ENCODE measurements around the gene SSBP3.
"Not testable (repeated sequence)": the region's sequence is repeated elsewhere in the genome, so short reads cannot be mapped to it uniquely, and the experiment has no call there.

Gene SSBP3

DNA sequence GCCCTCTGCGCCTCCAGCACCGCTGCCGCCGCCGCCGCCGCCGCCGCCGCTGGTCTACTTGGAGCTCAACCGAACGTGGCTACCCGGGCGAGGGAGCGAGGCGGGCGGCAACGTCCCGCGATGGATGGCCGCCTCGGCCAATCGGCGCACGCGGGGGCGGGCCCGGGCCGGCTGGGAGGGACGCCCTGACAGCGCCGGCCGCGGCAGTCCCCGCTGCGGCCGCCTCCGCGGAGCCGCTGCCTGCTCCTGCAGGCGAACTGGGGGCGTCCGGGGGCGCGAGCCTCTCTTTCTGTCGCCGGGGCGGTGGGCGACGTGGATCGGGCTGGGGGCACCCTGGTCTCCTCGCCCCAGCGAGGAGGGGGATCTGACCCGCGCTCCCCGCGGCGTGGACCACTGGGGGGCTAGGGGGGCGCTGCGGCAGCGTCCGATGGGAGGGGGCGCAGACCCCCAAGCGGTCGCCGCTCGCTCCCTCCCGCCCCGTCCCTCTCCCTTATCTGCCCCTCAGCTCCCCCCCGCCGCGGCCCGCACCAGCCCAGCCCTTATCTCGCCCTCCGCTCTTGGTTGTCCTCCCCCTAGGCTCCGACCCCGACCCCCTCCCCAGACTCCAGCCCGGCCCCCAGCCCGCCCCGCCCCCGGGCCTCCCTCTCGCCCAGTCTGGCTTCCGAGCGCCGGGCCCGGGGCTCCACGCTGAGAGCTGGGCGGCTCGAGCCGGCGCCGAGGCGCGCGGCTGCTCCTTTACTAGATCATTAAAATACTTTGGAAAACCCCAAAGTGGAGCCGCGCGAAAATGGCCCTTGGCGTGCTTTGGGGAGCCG is at the start of gene SSBP3:
TSS of gene SSBP3 (minus strand) at position 56 of the 815 bp plus-strand sequence.
- peak; percentile 57 for DNase-seq

DNA sequence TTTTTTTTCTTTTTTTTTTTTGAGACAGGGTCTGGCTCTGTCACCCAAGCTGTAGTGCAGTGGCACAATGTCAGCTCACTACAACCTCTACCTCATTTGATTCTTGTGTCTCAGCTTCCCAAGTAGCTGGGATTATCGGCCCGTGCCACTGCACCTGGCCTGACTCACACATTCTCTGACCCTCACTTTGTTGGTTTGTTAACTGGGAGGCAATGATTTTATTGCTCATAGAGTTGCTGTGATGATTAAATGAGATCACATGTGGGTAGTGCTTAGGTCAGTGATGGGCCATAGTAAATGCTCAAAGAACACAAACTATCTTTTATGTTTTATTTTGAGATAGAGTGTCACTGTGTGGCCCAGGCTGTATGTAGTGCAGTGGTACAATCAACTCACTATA is 47.3 kb upstream of the SSBP3 start:
- DNase-seq, result no peak

DNA sequence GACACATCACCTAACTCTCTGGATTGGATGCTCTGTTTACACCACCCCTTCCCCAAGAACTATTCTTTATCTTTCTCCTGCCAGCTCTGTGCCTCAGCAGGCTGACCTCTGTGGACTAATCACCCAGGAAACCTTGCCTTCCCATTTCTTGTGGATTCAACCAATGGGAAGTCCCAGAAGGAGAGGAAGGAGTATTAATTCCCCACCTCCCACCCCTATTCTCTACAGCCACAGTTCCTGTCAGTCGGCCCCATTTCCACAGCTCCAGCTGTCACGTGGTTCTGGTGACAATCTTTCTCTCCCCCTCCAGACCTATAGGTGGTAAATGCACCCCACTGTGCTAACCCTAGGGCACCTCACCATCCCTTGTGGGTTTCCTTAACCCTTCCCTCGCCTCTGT is 46.8 kb upstream of the SSBP3 start:
- DNase-seq, result no peak

DNA sequence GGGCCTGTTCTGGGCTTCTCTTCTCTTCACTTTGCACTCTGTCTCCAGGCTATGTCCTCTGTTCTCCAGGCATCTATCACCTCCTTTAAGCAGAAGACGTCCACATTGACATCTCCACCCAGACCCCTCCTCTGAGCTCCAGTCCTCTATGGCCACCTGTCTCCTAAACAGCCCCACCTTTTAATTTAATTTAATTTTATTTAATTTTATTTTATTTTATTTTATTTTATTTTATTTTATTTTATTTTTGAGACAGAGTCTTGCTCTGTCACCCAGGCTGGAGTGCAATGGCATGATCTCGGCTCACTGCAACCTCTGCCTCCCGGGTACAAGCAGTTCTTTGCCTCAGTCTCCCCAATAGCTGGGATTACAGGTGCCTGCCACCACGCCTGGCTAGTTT is 43.2 kb upstream of the SSBP3 start:
- not testable (repeated sequence) for DNase-seq

DNA sequence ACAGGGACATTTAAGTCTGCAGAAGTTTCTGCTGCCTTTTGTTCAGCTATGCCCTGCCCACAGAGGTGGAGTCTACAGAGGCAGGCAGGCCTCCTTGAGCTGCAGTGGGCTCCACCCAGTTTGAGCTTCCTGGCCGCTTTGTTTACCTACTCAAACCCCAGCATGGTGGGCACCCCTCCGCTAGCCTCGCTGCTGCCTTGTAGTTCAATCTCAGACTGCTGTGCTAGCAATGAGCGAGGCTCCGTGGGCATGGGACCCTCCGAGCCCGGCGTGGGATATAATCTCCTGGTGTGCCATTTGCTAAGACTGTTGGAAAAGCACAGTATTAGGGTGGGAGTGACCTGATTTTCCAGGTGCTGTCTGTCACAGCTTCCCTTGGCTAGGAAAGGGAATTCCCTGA is 42.6 kb upstream of the SSBP3 start:
- DNase-seq, result not testable (repeated sequence)

DNA sequence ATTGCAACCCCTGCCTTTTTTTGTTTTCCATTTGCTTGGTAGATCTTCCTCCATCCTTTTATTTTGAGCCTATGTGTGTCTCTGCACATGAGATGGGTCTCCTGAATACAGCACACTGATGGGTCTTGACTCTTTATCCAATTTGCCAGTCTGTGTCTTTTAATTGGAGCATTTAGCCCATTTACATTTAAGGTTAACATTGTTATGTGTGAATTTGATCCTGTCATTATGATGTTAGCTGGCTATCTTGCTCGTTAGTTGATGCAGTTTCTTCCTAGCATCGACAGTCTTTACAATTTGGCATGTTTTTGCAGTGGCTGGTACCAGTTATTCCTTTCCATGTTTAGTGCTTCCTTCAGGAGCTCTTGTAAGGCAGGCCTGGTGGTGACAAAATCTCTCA is 40.9 kb upstream of the SSBP3 start:
- not testable (repeated sequence) for DNase-seq

DNA sequence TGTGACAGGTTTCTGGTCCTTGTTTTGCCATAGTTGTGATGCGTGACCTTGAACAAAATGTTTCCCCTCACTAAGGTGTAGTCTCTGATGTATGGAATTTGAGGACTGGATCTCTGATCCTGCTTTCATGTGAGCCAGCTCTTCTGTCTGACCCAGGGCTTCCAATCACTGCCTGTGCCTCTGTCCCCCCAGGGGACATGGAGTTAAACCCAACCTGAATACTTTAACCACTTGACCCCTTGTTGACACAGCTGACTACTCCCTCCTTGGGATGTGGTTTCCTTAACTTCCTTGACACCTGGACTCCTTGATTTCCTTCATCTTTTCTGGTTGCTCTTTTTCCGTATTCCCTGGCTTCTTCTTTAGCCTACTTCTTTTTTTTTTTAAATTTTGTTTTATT is 36.0 kb upstream of the SSBP3 start:
- DNase-seq, result no peak

DNA sequence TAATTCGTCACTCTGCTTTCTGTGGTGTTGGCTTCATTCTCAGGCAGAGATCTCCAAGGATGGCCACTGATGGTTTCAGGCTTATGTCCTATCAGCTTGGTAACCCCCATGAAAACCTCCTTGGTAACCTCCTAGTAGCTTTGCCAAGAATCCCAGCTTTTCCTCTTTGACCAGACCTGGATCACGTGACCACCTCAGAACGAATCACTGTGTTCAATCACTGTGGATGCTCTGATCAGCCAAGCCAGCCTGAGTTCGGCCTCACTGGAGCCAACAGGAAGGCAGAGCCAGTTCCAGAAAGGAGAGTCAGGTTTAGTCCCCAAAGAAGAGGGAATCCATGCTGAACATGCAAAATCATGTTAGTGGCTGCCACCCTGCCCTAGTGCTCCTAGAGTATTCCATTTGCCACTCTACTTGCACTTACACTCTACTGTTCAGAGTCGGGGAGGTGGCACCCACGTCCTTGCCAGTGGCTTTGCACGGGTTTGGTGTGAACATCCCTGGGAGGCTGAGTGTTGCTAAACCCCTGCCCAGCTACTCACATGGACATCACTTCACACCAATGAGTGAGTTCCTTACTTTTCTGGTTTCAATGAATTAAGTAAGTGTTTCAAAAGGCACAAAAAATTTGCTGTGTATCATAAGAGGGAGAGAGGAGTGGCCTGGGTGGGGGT is 33.5 kb upstream of the SSBP3 start:
- DNase-seq, result no peak

DNA sequence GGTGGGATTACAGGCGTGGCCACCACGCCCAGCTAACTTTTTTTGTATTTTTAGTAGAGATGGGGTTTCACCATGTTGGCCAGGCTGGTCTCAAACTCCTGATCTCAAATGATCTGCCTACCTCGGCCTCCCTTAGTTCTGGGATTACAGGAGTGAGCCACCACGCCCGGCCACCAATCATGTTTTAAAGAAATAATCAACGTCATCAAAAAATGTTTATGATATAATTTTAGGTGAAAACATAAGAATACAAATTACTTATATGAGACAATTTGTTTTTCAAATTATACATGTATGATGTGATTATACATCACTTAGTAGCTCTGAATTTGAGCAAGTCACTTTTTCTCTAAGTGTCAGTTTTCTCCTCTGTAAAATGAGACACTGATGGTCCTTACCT is 31.6 kb upstream of the SSBP3 start:
- no peak for DNase-seq

DNA sequence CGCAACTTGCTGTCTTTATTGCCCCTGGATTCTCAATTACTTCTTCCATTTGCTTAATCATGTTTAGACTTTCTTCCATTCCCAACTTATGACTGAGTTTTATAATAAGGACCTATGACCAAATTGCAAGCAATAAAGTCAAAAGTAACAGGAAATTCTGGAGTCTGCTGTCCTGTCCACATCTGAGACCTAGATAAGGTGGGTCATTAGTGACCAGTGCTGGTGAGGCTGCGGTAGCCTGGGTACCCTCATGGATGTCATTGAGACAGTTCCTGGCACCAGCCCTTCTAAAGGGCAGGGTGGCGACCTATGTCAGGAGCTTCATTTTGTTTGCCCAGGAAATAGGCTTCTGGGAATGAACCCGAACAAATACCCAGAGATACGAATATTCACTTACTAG is 30.6 kb upstream of the SSBP3 start:
- no peak for DNase-seq

DNA sequence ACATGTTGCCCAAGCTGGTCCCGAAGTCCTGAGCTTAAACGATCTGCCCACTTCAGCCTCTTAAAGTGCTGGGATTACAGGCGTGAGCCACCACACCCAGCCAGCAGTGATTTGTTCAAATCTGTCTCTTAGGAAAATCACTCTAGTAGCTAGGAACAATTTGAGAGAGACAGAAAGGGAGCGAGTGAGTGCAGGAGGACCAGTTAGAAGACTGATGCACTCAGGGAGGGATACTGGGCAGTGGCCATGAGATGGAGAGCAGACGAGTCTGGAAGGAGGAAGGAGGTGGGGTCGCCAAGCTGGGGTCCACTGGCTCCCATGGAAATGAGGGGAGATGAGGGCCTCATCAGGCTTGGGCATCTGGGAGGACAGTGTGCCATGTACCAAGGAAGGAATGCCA is 23.6 kb upstream of the SSBP3 start:
- no peak for DNase-seq

DNA sequence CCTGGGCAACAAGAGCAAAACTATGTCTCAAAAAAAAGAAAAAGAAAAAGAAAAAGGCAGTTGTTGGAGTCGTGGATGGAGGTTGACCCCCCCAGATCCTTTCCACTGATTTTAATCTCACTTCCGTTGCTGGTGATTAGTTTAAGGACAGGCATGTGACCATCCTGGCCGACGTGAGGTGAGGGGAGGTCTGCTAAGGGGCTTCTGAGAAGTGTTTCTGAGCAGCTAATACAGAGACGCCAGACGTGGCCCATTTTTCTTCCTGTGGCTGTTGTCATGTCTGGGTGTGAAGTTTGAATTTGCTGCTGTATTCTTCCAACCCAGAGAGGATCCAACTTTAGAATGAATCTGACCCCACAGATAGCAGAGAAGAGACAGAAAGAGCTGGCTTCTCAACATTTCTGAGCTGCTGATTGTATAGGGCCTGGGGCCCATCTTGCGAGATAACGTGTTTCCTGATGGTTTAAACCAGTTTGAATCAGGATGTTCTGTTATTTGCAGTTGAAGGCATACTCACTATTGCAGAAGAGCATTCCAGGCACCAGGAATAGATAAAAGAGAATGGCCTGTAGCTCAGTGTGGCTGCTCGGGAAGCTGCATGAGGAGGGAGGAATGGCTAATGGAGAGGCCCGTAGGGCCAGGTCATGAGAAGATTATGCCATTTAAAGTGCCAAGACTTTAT is 22.8 kb upstream of the SSBP3 start:
- DNase-seq, result no peak

DNA sequence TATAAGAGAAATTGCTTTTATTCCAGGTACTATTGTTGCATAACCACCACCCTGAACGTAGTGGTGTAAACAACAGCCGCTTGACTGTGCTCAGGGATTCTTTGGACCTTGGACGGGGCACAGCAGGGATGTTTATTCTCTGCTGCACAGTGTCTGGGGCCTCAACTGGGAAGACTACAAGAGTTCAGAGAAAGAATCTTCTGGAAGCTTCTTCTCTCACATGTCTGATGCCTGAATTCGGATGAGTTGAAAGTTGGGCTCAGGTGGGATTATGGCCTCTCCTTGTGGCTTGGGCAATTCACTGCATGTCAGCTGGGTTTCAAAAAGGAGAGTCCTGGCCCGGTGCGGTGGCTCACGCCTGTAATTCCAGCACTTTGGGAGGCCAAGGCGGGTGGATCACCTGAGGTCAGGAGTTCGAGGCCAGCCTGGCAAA is 19.0 kb upstream of the SSBP3 start:
- DNase-seq, result no peak

DNA sequence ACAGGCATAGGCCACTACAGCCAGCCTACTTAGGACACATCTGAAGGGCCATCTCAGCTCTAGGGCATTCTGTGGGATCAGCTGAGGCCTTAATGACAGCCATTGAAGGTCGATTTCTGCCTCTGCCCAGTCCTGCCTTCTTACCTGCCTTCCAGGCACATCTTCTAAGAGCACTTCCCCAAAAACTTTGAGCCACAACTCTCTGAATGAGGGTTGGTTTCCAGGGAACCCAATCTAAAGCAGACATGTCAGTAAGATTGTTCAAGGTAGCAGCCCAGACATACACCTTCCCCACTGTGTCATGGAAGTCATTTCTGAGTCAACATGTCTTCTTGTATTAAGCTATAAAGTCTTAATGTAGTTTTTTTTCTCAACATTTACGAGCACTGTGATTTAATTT is 18.2 kb upstream of the SSBP3 start:
- DNase-seq, result no peak

DNA sequence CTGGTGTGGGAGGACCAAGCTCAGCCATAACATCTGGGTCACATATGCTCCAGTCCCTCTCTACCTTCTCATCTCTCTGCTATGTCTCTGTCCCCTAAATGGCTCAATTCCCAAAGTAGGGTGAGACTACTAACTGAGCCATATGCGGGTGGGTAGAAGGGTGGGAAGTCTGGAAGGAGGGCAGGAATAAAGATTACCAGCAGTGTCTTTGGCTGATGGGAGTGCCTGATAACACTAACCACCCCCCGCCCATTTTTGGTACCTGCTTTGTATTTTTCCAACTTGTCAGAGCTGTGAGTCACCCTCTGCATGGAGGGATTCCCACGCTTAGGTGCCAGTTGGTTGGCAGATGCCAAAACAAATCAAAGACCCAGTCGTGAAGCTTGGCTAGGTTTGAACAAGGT is 14.9 kb upstream of the SSBP3 start:
- no peak for DNase-seq

DNA sequence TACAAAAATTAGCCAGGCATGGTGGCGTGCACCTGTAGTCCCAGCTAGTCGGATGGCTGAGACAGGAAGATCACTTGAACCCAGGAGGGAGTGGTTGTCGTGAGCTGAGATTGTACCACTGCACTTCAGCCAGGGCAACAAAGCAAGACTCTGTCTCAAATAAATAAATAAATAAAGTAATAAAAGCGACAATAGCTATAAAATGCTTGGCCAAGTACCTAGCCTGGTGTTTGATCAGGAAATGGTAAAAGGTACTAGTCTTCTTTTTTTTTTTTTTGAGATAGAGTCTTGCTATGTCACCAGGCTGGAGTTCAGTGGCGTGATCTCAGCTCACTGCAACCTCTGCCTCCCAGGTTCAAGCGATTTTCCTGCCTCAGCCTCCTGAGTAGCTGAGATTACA is 12.4 kb upstream of the SSBP3 start:
- not testable (repeated sequence) for DNase-seq

DNA sequence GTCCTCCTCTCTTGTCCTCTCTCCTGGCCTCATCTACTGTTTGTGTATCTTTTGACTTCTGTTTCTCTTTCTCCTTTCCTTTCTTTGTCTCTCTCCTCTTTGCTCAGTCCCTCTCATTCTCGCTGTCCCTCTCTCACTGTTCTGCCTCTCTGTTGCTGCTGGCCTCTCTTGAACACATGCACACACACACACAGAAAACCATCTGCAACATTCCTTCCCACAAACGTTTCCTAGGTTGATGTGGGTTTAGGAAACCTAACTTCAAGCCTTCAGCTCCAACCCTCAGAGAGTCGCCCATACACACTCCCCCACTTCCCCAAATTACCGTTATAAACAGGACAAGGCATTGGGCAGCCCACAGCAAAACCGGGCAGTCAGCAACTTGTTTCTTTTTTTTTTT is 10.9 kb upstream of the SSBP3 start:
- DNase-seq, result no peak

DNA sequence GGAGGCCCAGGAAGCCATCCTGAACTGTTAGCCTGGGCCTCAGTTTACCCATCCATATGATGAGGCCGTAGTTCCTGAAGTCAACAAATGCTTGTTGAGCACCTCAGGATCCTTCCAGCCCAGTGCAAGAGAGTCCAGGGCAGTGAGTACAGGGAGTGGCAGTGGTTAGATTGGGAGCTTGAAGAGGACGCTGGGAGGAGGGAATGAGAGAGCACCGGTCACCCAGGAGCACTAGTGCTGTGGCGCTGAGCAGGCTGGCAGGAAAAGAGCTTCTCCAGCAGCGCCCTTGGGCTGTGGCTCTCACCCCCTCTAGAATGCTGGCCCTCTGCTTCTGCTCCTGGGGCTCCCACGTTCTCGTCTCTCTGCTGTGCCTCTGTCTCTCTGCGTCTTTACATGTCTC is 10.2 kb upstream of the SSBP3 start:
- no peak for DNase-seq

DNA sequence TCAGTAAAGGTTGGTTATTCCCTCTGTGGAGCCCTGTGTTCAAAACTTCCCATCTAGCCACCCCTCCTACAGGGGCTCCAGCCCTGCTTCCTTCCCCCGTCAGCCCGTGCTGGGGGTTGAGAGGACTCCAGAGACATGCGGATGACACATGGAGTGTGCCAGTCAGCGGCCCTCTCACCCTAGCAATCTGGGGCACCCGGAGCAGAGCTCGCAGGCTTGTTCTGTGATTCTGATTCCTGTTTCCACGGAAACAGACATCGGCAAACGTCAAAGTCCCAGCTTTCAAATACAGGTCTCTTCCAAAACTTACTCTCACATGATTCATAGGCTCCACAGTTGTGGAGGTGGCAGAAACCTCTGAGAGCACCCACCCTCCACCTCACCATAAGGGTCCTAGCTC is 9.8 kb upstream of the SSBP3 start:
- DNase-seq, result no peak

DNA sequence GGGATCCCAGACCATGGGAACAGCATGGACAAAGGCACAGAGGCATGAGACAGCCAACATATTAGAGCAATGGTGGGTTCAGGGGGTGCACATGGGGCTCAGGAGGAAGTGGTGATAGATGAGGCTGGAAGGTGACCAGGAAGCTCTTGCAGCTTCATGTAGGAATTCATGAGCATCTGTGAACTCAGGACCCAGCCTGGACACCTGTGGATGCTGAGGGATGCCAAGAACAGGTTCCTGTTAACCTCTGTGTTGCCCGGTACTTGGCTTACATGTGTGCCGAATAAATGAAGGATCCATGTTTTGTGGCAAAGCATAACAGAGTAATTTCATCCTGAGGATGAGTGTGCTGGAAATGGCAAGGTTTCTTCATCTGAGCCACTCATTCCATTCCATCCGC is 9.3 kb upstream of the SSBP3 start:
- no peak for DNase-seq

DNA sequence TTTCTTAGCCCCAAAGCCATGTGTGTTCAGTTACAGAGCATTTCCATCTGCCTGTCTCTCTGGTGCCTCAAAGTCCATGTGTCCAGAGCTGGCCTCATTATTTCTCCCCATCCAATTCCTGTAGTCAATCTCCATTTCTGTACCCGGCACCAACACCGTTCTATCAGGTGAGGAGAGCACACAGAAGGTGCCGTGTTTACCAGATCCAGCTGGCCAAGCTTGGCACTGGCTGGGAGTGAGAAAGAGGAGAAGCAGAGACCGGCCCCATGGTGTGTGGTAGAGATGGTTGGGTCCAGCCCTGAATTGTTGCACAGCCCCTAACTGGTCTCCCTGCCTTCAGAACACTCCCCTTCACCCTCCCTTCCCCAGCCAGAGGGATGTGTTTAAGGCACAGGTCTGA is 7.5 kb upstream of the SSBP3 start:
- no peak for DNase-seq

DNA sequence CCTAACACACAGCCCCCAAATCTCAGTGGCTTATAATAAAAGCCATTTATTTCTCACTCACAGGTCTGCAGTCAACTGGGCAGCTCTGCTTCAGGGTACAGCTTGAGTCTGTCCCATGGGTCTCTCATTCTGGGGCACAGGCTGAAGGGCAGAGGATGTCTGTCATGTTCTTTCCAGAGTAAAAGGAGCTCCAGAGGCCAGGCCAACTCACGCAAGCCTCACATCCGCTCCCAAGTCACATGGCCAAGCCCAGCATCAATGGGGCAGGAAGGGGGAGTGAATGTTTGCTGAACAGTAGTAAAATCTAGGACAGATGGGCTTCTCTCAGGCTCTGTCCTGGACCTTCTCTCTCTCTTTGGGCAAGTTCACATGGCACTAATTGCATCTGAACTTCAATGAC is 7.1 kb upstream of the SSBP3 start:
- no peak for DNase-seq

DNA sequence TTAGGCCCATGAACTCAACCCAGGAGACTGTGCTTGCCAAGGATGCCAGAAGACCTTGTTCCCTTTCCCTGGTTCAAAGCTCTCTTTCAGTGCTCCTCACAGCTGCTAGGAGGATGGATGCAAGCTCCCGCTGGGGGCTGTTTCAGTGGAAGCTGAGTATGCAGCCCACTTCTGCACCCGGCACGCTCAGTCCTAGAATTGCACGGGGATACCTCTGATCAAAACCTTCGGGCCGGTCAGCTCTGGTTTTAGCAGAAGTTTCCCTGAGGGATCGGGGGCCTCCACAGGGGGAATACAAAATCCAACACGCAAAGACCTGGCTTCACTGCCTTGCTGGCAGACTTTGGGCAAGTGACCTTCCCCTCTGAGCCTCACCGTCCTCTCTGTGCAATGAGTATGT is 4.2 kb upstream of the SSBP3 start:
- no peak for DNase-seq

All from GF-D8 (cell line).